Endothelial cell of umbilical vein (primary cell): ENCODE measurements around the gene TMEM119. TPM values are rescaled to one million over a fixed set of nuclear protein-coding genes. Genes with fewer than 3 reads are reported as not detected.

ENCODE experiments used
- BruUV-seq: library from RNA; stranded (reverse); fragments of 400-500 nt; replicated peaks from 2 replicates; lab custom pipeline; 2021; lab: Mats Ljungman, UMichigan
- CTCF ChIA-PET: fragments of 300-600, 350-600 bp; sonication (Branson Sonifier 250); formaldehyde crosslinking; loops from one replicate; lab custom pipeline; 2021; ENCODE audit warnings: antibody characterized with exemption, inconsistent platforms; lab: Charles Lee
- POLR2A ChIA-PET: fragments of 300-600, 350-600 bp; sonication (Branson Sonifier 250); formaldehyde crosslinking; loops from one replicate; lab custom pipeline; 2021; ENCODE audit warnings: antibody characterized with exemption, inconsistent platforms; lab: Charles Lee
- DNase-seq: peaks from one replicate; pipeline ENCODE4 v3.0.0-alpha.2; 2011; ENCODE audit warnings: low read depth, low spot score
- FAIRE-seq: peaks from 2 replicates; lab custom pipeline; 2011; peaks lifted over from hg19 to GRCh38; lab: Jason Lieb, UNC
- H2AFZ ChIP-seq: 2 replicates; pipeline ENCODE4 v1.6.0; 2012; ENCODE audit warnings: low read depth, low read length, control low read depth, inconsistent platforms
- H3K27ac ChIP-seq: 2 replicates; pipeline ENCODE4 v1.5.1; 2011; ENCODE audit warnings: low read depth, mild to moderate bottlenecking, control low read depth, low read length, moderate library complexity; ENCODE audit not compliant: insufficient read depth
- H3K27me3 ChIP-seq, 2 experiments: 2 replicates each; pipeline versions ENCODE4 v1.6.0 to v1.6.1; 2011; ENCODE audit warnings: low read length in 2 of 2, mixed read lengths in 1 of 2; ENCODE audit not compliant: control insufficient read depth in 2 of 2, insufficient read depth in 2 of 2
- H3K36me3 ChIP-seq, 2 experiments: 2 replicates in 1 of 2; 3 replicates in 1 of 2; pipeline ENCODE4 v1.5.1; 2011; ENCODE audit warnings: low read length in 2 of 2, mild to moderate bottlenecking in 1 of 2, moderate library complexity in 1 of 2; ENCODE audit not compliant: control insufficient read depth in 2 of 2, insufficient read depth in 2 of 2; ENCODE audit errors: extremely low read depth in 1 of 2
- H3K4me1 ChIP-seq: 3 replicates; pipeline ENCODE4 v1.5.1; 2011; ENCODE audit warnings: mild to moderate bottlenecking, low read length; ENCODE audit not compliant: control insufficient read depth, insufficient read depth; ENCODE audit errors: extremely low read depth
- H3K4me2 ChIP-seq: 2 replicates; pipeline ENCODE4 v1.6.1; 2011; ENCODE audit warnings: low read length, control low read depth, mixed read lengths; ENCODE audit not compliant: insufficient read depth
- H3K4me3 ChIP-seq, 3 experiments: fragments of 200-600 bp in 1 of 3; sonication (generic), shearing (Covaris generic) in 1 of 3; replicated peaks in 1 of 3; 2 replicates each; pipeline ENCODE4 v1.5.1; 2011 to 2016; ENCODE audit warnings: control low read depth in 3 of 3, low read length in 3 of 3, mild to moderate bottlenecking in 2 of 3, inconsistent platforms in 1 of 3, low read depth in 1 of 3, moderate library complexity in 1 of 3; ENCODE audit not compliant: insufficient read depth in 1 of 3
- H3K79me2 ChIP-seq: 2 replicates; pipeline ENCODE4 v1.6.0; 2012; ENCODE audit warnings: low read length, inconsistent platforms; ENCODE audit not compliant: control insufficient read depth, insufficient read depth
- H3K9ac ChIP-seq: replicated peaks from 2 replicates; pipeline ENCODE3; 2011; ENCODE audit warnings: low read length, control low read depth; ENCODE audit not compliant: insufficient read depth; ENCODE audit errors: extremely low read depth
- H3K9me1 ChIP-seq: replicated peaks from 3 replicates; pipeline ENCODE4 v1.6.0; 2011; ENCODE audit warnings: mild to moderate bottlenecking, low read length; ENCODE audit not compliant: control insufficient read depth, insufficient read depth; ENCODE audit errors: extremely low read depth
- H3K9me3 ChIP-seq: replicated peaks from 2 replicates; pipeline ENCODE4 v1.5.1; 2012; ENCODE audit warnings: low read length, inconsistent platforms; ENCODE audit not compliant: control insufficient read depth, insufficient read depth
- H4K20me1 ChIP-seq: replicated peaks from 2 replicates; pipeline ENCODE3; 2011; ENCODE audit warnings: mild to moderate bottlenecking, low read length; ENCODE audit not compliant: control insufficient read depth, insufficient read depth; ENCODE audit errors: extremely low read depth
- EZH2 ChIP-seq: IDR thresholded peaks from 2 replicates; pipeline ENCODE4 v1.6.1; 2012; ENCODE audit warnings: borderline replicate concordance, low read depth, mild to moderate bottlenecking, moderate library complexity, low read length, inconsistent platforms; ENCODE audit not compliant: severe bottlenecking
- FOS ChIP-seq: IDR thresholded peaks from 2 replicates; pipeline ENCODE4 v1.6.1; 2011; ENCODE audit warnings: mild to moderate bottlenecking, low read length, moderate library complexity, borderline replicate concordance; ENCODE audit not compliant: insufficient read depth
- GATA2 ChIP-seq: IDR thresholded peaks from 2 replicates; pipeline ENCODE4 v1.7.0; 2011; ENCODE audit warnings: low read depth, mild to moderate bottlenecking, moderate library complexity, mixed read lengths, low read length; ENCODE audit not compliant: insufficient read length, insufficient read depth
- JUN ChIP-seq: IDR thresholded peaks from 2 replicates; pipeline ENCODE4 v1.6.1; 2011; ENCODE audit warnings: borderline replicate concordance, low read depth; ENCODE audit not compliant: insufficient read length, insufficient read depth
- MYC ChIP-seq: IDR thresholded peaks from one replicate; pipeline ENCODE4 v1.6.1; 2011; ENCODE audit warnings: mild to moderate bottlenecking, low read depth, low read length
- POLR2A ChIP-seq: IDR thresholded peaks from 2 replicates; pipeline ENCODE4 v1.6.1; 2012; ENCODE audit warnings: low read depth, mild to moderate bottlenecking, control low read depth, low read length
- POLR2AphosphoS5 ChIP-seq: IDR thresholded peaks from 2 replicates; pipeline ENCODE4 v1.6.1; 2012; ENCODE audit warnings: low read depth, mild to moderate bottlenecking, control low read depth, low read length, moderate library complexity; ENCODE audit not compliant: insufficient read depth
- dilution Hi-C: fragments of 300-500 bp; cut with MboI; formaldehyde crosslinking; loops from one replicate; pipeline ENCODE4 v1.15.0; 2019; ENCODE audit warnings: low sequenced_read_pairs; ENCODE audit not compliant: extremely low pct_ligation_motif_present
- intact Hi-C: fragments of 100-400 bp; cut with micrococcal nuclease; formaldehyde crosslinking; loops from one replicate; pipeline ENCODE4 v1.10.0; 2022
- polyA plus RNA-seq, 4 experiments: library from polyadenylated mRNA; depleted of rRNA in 3 of 4; stranded (reverse) in 3 of 4; unstranded in 1 of 4; fragments of >200 nt; gene quantifications; 2 replicates each; pipeline versions ENCODE4 v1.2.1 to v1.2.3, GENCODE V29; 2011 to 2012; ENCODE audit warnings: missing spikeins in 1 of 4
- total RNA-seq: library from RNA; stranded (reverse); gene quantifications from 2 replicates; pipeline ENCODE4 v1.2.3, GENCODE V29; 2021
- TF ChIP-seq, protein P1 (sequence below): IDR thresholded peaks from 2 replicates; pipeline ENCODE4 v1.6.1; 2011; ENCODE audit not compliant: insufficient read depth, insufficient read length
- TF ChIP-seq, protein P2 (sequence below), 2 donors: IDR thresholded peaks; 1 replicate in 1 of 2; 2 replicates in 1 of 2; pipeline ENCODE4 v1.5.1; 2011; ENCODE audit warnings: low read length in 2 of 2, mild to moderate bottlenecking in 2 of 2, moderate library complexity in 2 of 2, control low read depth in 1 of 2, inconsistent platforms in 1 of 2, low read depth in 1 of 2; ENCODE audit not compliant: insufficient read depth in 1 of 2; ENCODE audit errors: extremely low read depth in 1 of 2

The TMEM119 gene
- total and polyA plus RNA-seq, 2 donors (not counting 3 experiments of a cell fraction or from before 2014, with no cell fraction given): not detected

DNA sequence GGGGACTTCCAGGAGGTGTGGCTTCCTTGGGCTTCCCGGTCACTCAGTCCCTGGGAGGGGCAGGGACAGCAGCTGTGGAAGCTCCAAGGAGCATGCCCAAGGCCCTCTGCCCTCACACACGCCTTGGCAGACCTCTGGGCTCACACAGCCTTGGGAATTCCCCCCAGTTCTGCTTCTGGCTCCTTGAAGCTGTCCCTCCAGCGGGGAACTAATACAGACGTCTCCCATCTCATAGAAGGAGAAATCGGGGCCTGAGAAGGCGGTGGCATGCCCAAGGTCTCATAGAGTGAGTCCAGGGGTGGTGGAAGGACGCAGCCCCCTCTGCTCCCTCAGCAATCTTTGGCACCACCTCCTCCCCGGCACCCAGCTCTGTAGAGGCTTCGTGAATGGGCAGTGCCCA, 15.7 kb upstream of the TMEM119 start:
- Histone ChIP-seq H3K4me2 (no peak overlapping the region), H3K27ac (no peak overlapping the region), H3K9me1 (no peaks in the 10 kb centered on the region), H3K9me3 (no peaks in the 10 kb centered on the region), H4K20me1 (no peaks in the 10 kb centered on the region), H3K4me3 (no peak overlapping the region), H3K9ac (no peak overlapping the region), H3K36me3 (no peaks in the 10 kb centered on the region), H3K27me3 (no peaks in the 10 kb centered on the region), H3K4me1 (peaks cover 3% of the 10 kb centered on the region), H3K79me2 (no peaks in the 10 kb centered on the region), H2AFZ (no peak overlapping the region)
- dilution Hi-C loops: no loop called here
- ChIA-PET POLR2A (no interaction called here), CTCF (interaction anchor here (1.2 to 6.3 kb wide), 4 partner anchors 9 to 45 kb away, joined by 3 to 86 read pairs (median 4); no protein-coding TSS in a partner anchor)
- DNase-seq (no peak), FAIRE-seq (no peak)
- TF ChIP-seq POLR2A: no peak
- no peak for TF ChIP-seq GATA2
- no peak for TF ChIP-seq MYC
- no peak for TF ChIP-seq JUN
- no peak for TF ChIP-seq EZH2
- TF ChIP-seq FOS: no peak
- no peak for TF ChIP-seq POLR2AphosphoS5
- TF ChIP-seq, protein P1, sequence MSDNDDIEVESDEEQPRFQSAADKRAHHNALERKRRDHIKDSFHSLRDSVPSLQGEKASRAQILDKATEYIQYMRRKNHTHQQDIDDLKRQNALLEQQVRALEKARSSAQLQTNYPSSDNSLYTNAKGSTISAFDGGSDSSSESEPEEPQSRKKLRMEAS: no peak
- TF ChIP-seq, protein P2, sequence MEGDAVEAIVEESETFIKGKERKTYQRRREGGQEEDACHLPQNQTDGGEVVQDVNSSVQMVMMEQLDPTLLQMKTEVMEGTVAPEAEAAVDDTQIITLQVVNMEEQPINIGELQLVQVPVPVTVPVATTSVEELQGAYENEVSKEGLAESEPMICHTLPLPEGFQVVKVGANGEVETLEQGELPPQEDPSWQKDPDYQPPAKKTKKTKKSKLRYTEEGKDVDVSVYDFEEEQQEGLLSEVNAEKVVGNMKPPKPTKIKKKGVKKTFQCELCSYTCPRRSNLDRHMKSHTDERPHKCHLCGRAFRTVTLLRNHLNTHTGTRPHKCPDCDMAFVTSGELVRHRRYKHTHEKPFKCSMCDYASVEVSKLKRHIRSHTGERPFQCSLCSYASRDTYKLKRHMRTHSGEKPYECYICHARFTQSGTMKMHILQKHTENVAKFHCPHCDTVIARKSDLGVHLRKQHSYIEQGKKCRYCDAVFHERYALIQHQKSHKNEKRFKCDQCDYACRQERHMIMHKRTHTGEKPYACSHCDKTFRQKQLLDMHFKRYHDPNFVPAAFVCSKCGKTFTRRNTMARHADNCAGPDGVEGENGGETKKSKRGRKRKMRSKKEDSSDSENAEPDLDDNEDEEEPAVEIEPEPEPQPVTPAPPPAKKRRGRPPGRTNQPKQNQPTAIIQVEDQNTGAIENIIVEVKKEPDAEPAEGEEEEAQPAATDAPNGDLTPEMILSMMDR (IDR thresholded peaks at IDR 0.05; ENCODE audit: extremely low read depth in 1 of 2, insufficient read depth in 1 of 2, low read depth in 1 of 2, low read length in 2 of 2): no peak
- intact Hi-C loops: no loop called here
- BruUV-seq: no TSS peak
